ENCODE results near the gene TSPAN6.

The TSPAN6 gene

GRCh38 chrX:100623001-100623400, 13.6 kb downstream of the TSPAN6 start:
- H3K27ac ChIP-seq, result no peak overlapping the region
- TF ChIP-seq, protein P1, sequence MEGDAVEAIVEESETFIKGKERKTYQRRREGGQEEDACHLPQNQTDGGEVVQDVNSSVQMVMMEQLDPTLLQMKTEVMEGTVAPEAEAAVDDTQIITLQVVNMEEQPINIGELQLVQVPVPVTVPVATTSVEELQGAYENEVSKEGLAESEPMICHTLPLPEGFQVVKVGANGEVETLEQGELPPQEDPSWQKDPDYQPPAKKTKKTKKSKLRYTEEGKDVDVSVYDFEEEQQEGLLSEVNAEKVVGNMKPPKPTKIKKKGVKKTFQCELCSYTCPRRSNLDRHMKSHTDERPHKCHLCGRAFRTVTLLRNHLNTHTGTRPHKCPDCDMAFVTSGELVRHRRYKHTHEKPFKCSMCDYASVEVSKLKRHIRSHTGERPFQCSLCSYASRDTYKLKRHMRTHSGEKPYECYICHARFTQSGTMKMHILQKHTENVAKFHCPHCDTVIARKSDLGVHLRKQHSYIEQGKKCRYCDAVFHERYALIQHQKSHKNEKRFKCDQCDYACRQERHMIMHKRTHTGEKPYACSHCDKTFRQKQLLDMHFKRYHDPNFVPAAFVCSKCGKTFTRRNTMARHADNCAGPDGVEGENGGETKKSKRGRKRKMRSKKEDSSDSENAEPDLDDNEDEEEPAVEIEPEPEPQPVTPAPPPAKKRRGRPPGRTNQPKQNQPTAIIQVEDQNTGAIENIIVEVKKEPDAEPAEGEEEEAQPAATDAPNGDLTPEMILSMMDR (conservative IDR thresholded peaks at IDR 0.05; ENCODE audit: low read depth), result no peak
- DNase-seq (ENCODE audit: low spot score), result no peak
- POLR2A ChIA-PET (ENCODE audit: low non-redundant PET), result no interaction called here
- CTCF ChIA-PET, result no interaction called here

- no peak overlapping the region for H3K27ac ChIP-seq
- DNase-seq (ENCODE audit: low spot score), result peak; percentile 3
- TF ChIP-seq, protein P1 (conservative IDR thresholded peaks at IDR 0.05; ENCODE audit: low read depth), result no peak
- POLR2A ChIA-PET (ENCODE audit: low non-redundant PET), result no interaction called here
- CTCF ChIA-PET, result interaction anchor here (0.8 to 1.1 kb wide), 2 partner anchors 21 to 154 kb away, joined by 3 read pairs; partner anchors contain the start of gene TSPAN6
Measured at GRCh38 chrX:100615005-100615404, 21.6 kb downstream of the TSPAN6 start.

- DNase-seq (ENCODE audit: low spot score), result no peak
- TF ChIP-seq, protein P1 (conservative IDR thresholded peaks at IDR 0.05; ENCODE audit: low read depth), result no peak
- ChIA-PET POLR2A (ENCODE audit: low non-redundant PET) (no interaction called here), CTCF (no interaction called here)
- H3K27ac ChIP-seq, result no peak overlapping the region
Measured at GRCh38 chrX:100611951-100612350, 24.7 kb downstream of the TSPAN6 start.

DNA sequence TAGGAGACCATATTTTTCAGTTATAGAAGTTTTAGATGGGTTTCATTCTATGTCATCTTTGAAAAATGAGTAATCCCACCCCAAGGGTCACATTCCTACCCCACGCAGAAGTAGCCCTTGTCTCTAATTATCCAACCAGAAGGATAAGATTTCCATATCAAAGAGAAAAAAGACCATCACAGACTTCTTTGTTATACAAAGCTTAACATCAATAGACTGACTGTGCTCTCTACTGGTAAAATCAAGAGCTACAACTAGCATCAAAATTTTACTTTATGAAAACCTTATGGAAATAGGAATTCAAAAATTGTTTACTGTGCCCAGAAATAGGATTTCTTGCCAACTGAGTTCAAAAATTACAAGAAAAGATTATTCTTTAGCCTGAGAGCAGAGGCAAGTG, 27.0 kb downstream of the TSPAN6 start:
- TF ChIP-seq, protein P1 (conservative IDR thresholded peaks at IDR 0.05; ENCODE audit: low read depth), result no peak
- ChIA-PET CTCF (interaction anchor here (0.5 to 1.5 kb wide), 2 partner anchors 27 to 71 kb away, joined by 3 read pairs; no protein-coding TSS in a partner anchor), POLR2A (ENCODE audit: low non-redundant PET) (no interaction called here)
- DNase-seq (ENCODE audit: low spot score), result no peak
- no peak overlapping the region for H3K27ac ChIP-seq

- H3K27ac ChIP-seq, result no peak overlapping the region
- TF ChIP-seq, protein P1 (conservative IDR thresholded peaks at IDR 0.05; ENCODE audit: low read depth), result no peak
- POLR2A ChIA-PET (ENCODE audit: low non-redundant PET), result no interaction called here
- CTCF ChIA-PET, result no interaction called here
- no peak for DNase-seq (ENCODE audit: low spot score)
Measured at GRCh38 chrX:100606753-100607152, 29.9 kb downstream of the TSPAN6 start.

DNA sequence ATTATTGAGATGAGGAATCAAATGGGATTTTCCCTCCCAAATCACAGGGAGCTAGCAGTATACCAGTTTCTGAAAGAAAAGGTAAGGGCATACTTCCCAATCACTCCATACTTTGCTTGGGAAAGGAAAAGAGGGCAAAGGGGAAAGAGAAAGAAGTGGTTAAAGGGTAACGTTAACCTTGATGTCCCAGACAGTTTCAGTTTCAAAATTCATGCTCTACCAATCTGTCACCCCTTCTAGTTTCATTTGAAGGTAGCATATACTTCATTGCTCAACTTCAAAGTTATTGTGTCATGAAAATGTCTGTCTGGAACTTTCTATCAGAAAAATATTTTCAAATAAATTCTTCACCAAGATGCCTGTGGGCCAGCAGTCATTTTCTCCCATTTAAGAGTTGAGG, 35.8 kb downstream of the TSPAN6 start:
- H3K27ac ChIP-seq, result no peak overlapping the region
- TF ChIP-seq, protein P1 (conservative IDR thresholded peaks at IDR 0.05; ENCODE audit: low read depth), result no peak
- no peak for DNase-seq (ENCODE audit: low spot score)
- POLR2A ChIA-PET (ENCODE audit: low non-redundant PET), result no interaction called here
- CTCF ChIA-PET, result no interaction called here

DNA sequence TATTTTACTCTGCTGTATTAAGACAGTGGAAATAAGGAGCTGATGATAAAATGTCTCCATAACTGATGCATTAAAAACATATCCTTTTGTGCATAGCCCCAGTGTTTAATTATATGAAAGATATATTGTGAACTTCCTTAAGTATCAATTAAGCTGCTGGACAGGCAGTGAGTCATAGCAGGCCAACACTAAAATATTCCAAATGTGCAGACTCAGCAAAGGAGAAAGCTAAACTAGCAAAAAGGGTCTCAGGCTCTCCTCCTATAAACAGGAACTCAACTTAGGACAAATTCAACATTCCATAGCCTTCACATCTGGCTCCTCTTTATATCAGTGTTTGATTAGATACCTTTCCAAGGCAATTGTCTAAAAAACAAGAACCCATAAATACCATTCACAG, 36.3 kb downstream of the TSPAN6 start:
- no peak for DNase-seq (ENCODE audit: low spot score)
- H3K27ac ChIP-seq, result no peak overlapping the region
- TF ChIP-seq, protein P1 (conservative IDR thresholded peaks at IDR 0.05; ENCODE audit: low read depth), result no peak
- ChIA-PET POLR2A (ENCODE audit: low non-redundant PET) (no interaction called here), CTCF (no interaction called here)

Measured in RWPE1 (cell line).